Vagina (tissue), 2 donors: Measurements from ENCODE around the gene CCDC57. TPM values are rescaled to one million over a fixed set of nuclear protein-coding genes. Genes with fewer than 3 reads are reported as not detected.

Source experiments
- DNase-seq, 2 donors: peaks; one replicate each; pipeline ENCODE4 v3.0.0-alpha.2; 2017; ENCODE audit errors: extremely low spot score in 2 of 2
- H3K27ac ChIP-seq: fragments of 200-600 bp; sonication (generic); one replicate; pipeline ENCODE4 v1.5.1; 2019
- H3K27me3 ChIP-seq: fragments of 200-600 bp; sonication (generic); one replicate; pipeline ENCODE4 v1.5.1; 2019
- H3K36me3 ChIP-seq, 2 donors: fragments of 200-600 bp; sonication (generic); one replicate each; pipeline ENCODE4 v1.5.1; 2017 to 2019
- H3K4me1 ChIP-seq: fragments of 200-600 bp; sonication (generic); one replicate; pipeline ENCODE4 v1.5.1; 2019
- H3K4me3 ChIP-seq, 2 donors: fragments of 200-600 bp; sonication (generic); 1 replicate in 1 of 2; 2 replicates in 1 of 2; pipeline ENCODE4 v1.5.1; 2016 to 2019
- H3K9me3 ChIP-seq: fragments of 200-600 bp; sonication (generic); one replicate; pipeline ENCODE4 v1.5.1; 2019
- CTCF ChIP-seq, 3 experiments: fragments of 450-650 bp in 2 of 3; fragments of 200-600 bp in 1 of 3; sonication (generic) in 1 of 3; IDR thresholded peaks; one replicate each; pipeline ENCODE4 v1.5.1; 2017 to 2019; ENCODE audit warnings: antibody characterized with exemption in 3 of 3, mild to moderate bottlenecking in 2 of 3, moderate library complexity in 2 of 3
- POLR2A ChIP-seq, 2 donors: fragments of 450-650 bp; IDR thresholded peaks; one replicate each; pipeline ENCODE4 v1.6.1; 2017; ENCODE audit warnings: antibody characterized with exemption in 2 of 2, mild to moderate bottlenecking in 2 of 2, moderate library complexity in 2 of 2
- POLR2AphosphoS5 ChIP-seq, 2 donors: sonication (generic); formaldehyde crosslinking; IDR thresholded peaks; one replicate each; pipeline ENCODE4 v1.9.0; 2017; ENCODE audit warnings: antibody characterized with exemption in 2 of 2, mild to moderate bottlenecking in 2 of 2, low read depth in 1 of 2; ENCODE audit not compliant: insufficient read depth in 1 of 2
- intact Hi-C: fragments of 100-400 bp; cut with DNase I; formaldehyde crosslinking; loops from one replicate; pipeline ENCODE4 v1.15.1; 2023
- total RNA-seq: library from RNA; depleted of rRNA; stranded (reverse); fragments of >200 nt; gene quantifications from one replicate; pipeline ENCODE4 v1.2.3, GENCODE V29; 2016

Gene CCDC57
- total RNA-seq, 1 donor from 2014 or later = 26.5 TPM

DNA sequence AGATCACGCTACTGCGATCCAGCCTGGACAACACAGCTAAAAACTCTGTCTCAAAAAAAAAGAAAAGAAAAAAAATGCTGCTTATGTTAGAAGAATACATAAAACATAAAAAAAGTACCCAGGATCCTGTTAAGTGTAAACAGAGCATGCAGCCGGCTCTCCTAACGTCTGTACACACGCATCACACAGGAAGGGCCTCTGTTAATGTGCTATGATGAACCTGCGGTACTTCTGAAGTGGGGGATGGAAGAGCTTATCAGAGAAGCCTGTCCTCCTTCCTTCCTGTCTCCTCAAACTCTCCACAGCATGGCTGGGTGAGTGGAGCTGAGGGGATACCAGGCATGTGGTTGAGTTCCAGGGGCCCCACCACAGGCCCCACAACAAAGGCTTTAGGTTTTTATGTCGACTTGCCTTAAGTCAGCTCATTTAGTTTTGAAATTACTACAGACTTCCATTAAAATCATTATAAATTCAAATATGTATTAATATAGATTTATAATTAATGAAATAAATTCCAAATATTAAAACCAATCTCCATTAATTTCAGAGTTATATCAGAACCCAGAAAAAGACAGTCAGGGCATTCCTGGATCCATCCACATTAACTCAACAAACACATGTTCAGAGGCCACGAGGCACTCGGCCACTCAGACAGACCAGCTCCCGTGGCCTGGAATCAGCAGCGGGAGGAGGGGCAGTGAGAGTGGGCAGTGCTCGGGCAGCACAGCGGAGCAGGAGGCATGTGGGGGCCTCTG, 11.7 kb downstream of the CCDC57 start:
- DNase-seq = no peak
- H3K4me1 ChIP-seq = peaks cover 13% of the 10 kb centered on the region
- no peaks in the 10 kb centered on the region for H3K9me3 ChIP-seq
- H3K4me3 ChIP-seq = no peak overlapping the region
- TF ChIP-seq POLR2AphosphoS5 (IDR thresholded peaks at IDR 0.05; ENCODE audit: insufficient read depth in 1 of 2, low read depth in 1 of 2) (no peak), POLR2A (IDR thresholded peaks at IDR 0.05) (no peak), CTCF (IDR thresholded peaks at IDR 0.05) (no peak)
- no peak overlapping the region for H3K27ac ChIP-seq
- H3K27me3 ChIP-seq = no peaks in the 10 kb centered on the region
- intact Hi-C loops = loop anchor here (10.0 kb wide), 1 partner anchor 124 kb away; no protein-coding TSS in a partner anchor
- peaks cover 0 to 6% of the 10 kb centered on the region in 2 donors for H3K36me3 ChIP-seq

DNA sequence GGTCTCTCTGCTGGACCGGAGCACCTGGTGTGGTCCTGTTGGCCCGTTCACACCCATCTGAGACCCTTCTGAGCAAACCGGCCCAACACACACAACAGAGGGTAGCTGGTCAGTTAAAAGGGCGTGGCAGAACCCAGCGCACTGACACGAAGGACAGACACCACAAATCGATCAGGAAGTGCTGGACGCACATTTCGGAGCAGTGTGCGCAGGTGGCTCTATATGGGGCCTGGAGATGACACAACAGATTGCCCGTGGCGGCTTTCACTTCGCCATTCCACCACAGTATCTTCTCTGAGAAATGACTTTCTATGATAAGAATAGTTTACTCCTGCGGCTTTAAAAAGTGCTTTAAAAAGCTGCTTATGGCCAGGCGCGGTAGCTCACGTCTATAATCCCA, 12.5 kb downstream of the CCDC57 start:
- H3K27ac ChIP-seq = no peak overlapping the region
- H3K27me3 ChIP-seq = no peaks in the 10 kb centered on the region
- H3K4me1 ChIP-seq = peaks cover 5% of the 10 kb centered on the region
- TF ChIP-seq CTCF (IDR thresholded peaks at IDR 0.05) (no peak), POLR2A (IDR thresholded peaks at IDR 0.05) (no peak), POLR2AphosphoS5 (IDR thresholded peaks at IDR 0.05; ENCODE audit: insufficient read depth in 1 of 2, low read depth in 1 of 2) (no peak)
- intact Hi-C loops = loop anchor here (10.0 kb wide), 1 partner anchor 125 kb away; no protein-coding TSS in a partner anchor
- no peak overlapping the region for H3K4me3 ChIP-seq
- no peak for DNase-seq
- H3K36me3 ChIP-seq = peaks cover 0 to 8% of the 10 kb centered on the region in 2 donors
- H3K9me3 ChIP-seq = no peaks in the 10 kb centered on the region

DNA sequence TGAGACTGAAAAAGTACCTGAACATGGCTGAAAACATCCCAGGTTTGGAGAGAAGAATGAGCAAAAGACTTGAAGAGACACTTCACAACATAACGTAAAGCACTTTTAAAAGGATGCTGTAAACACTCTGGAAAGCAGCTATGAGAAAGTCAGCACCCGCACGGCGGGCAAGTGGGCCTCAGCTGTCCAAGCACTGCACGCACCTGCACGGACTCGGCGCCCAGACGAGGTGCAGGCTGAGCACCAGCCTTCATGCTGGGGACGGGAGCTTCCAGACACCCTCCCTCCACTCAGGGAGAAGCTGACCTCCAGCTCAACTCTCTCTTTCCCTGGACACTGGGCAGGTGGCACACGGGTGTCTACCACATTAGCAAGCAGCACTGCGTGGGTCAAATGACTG, 13.1 kb downstream of the CCDC57 start:
- no peak for TF ChIP-seq POLR2A (IDR thresholded peaks at IDR 0.05)
- no peak for TF ChIP-seq CTCF (IDR thresholded peaks at IDR 0.05)
- TF ChIP-seq POLR2AphosphoS5 (IDR thresholded peaks at IDR 0.05; ENCODE audit: insufficient read depth in 1 of 2, low read depth in 1 of 2) = no peak

GRCh38 chr17:82198092-82198491, 14.6 kb downstream of the CCDC57 start:
- no peak for DNase-seq
- Histone ChIP-seq H3K27ac (no peak overlapping the region), H3K4me3 (no peak overlapping the region), H3K27me3 (no peaks in the 10 kb centered on the region), H3K4me1 (no peaks in the 10 kb centered on the region), H3K9me3 (no peaks in the 10 kb centered on the region), H3K36me3 (peaks cover 0 to 25% of the 10 kb centered on the region in 2 donors)
- intact Hi-C loops = no loop called here
- TF ChIP-seq POLR2AphosphoS5 (IDR thresholded peaks at IDR 0.05; ENCODE audit: insufficient read depth in 1 of 2, low read depth in 1 of 2) (no peak), CTCF (IDR thresholded peaks at IDR 0.05) (no peak), POLR2A (IDR thresholded peaks at IDR 0.05) (no peak)

More for the DNA sequence above, 13.1 kb downstream of the CCDC57 start:
- peaks cover 0 to 14% of the 10 kb centered on the region in 2 donors for H3K36me3 ChIP-seq
- H3K27me3 ChIP-seq = no peaks in the 10 kb centered on the region
- no peaks in the 10 kb centered on the region for H3K9me3 ChIP-seq
- H3K4me1 ChIP-seq = no peaks in the 10 kb centered on the region
- no peak overlapping the region for H3K27ac ChIP-seq
- intact Hi-C loops = no loop called here
- DNase-seq = no peak
- H3K4me3 ChIP-seq = no peak overlapping the region
